Left lung (tissue), 10 donors: ENCODE data around the gene SEC24B. TPM values are rescaled to one million over a fixed set of nuclear protein-coding genes. Genes with fewer than 3 reads are reported as not detected.

Experiments
- ATAC-seq: fragments of 200-7000 bp; cut with Tn5 transposase; one replicate; pipeline ENCODE4 v1.9.1; 2020; ENCODE audit warnings: moderate library complexity
- DNase-seq, 4 donors: peaks; one replicate each; pipeline ENCODE4 v3.0.0-alpha.2; 2013 to 2020
- H3K27ac ChIP-seq, 2 donors: fragments of 200-600 bp; sonication (generic) in 1 of 2; one replicate each; pipeline versions ENCODE4 v1.5.0 to v1.8.0; 2020 to 2021
- H3K27me3 ChIP-seq, 2 donors: fragments of 200-600 bp; sonication (generic) in 1 of 2; one replicate each; pipeline versions ENCODE4 v1.5.0 to v1.8.0; 2020 to 2021
- H3K36me3 ChIP-seq, 2 donors: fragments of 200-600 bp; sonication (generic) in 1 of 2; one replicate each; pipeline versions ENCODE4 v1.5.0 to v1.8.0; 2020 to 2021
- H3K4me1 ChIP-seq, 2 donors: fragments of 200-600 bp; one replicate each; pipeline ENCODE4 v1.8.0; 2021
- H3K4me3 ChIP-seq, 2 donors: fragments of 200-600 bp; sonication (generic) in 1 of 2; one replicate each; pipeline versions ENCODE4 v1.5.0 to v1.8.0; 2020 to 2021; ENCODE audit warnings: mild to moderate bottlenecking in 1 of 2
- H3K9me3 ChIP-seq, 2 donors: fragments of 200-600 bp; sonication (generic) in 1 of 2; one replicate each; pipeline versions ENCODE4 v1.5.0 to v1.8.0; 2020 to 2021
- CTCF ChIP-seq, 2 donors: fragments of 200-600 bp; sonication (generic) in 1 of 2; IDR thresholded peaks; one replicate each; pipeline versions ENCODE4 v1.5.0 to v1.8.0; 2021; ENCODE audit warnings: antibody characterized with exemption in 2 of 2
- intact Hi-C, 2 donors: fragments of 100-400 bp; cut with DNase I; formaldehyde crosslinking; loops; one replicate each; pipeline versions ENCODE4 v1.11.2 to v1.14.2; 2022
- polyA plus RNA-seq, 6 donors: library from polyadenylated mRNA; unstranded; fragments of 120-200 nt; gene quantifications; one replicate each; pipeline ENCODE4 v1.2.1, GENCODE V29; 2013; ENCODE audit not compliant: insufficient read length in 6 of 6
- total RNA-seq, 2 donors: library from RNA; stranded (reverse); fragmentation: NEBNext Ultra II Directional; extraction: Animal tissue kit (Norgen Biotek cat#: 25700); gene quantifications; one replicate each; pipeline ENCODE4 v1.2.1, GENCODE V29; 2021
- donor health status: DM: no; HTN: yes; CAD: no.
- donor health status: DM: no; HTN: no; CAD: no.

The SEC24B gene
- total and polyA plus RNA-seq, 8 donors: 27.0 to 42.8 (median 37.2) TPM

- Histone ChIP-seq H3K9me3 (no peaks in the 10 kb centered on the region), H3K36me3 (no peaks in the 10 kb centered on the region), H3K27me3 (no peaks in the 10 kb centered on the region), H3K4me3 (no peak overlapping the region), H3K4me1 (no peaks in the 10 kb centered on the region), H3K27ac (no peak overlapping the region)
- DNase-seq: no peak
- ATAC-seq: no peak
- intact Hi-C loops: no loop called here
- TF ChIP-seq CTCF (IDR thresholded peaks at IDR 0.05): no peak
Observed at GRCh38 chr4:109571494-109571893, 137.9 kb downstream of the SEC24B start.

GRCh38 chr4:109572154-109572553 is 138.5 kb downstream of the SEC24B start:
- no peak for DNase-seq
- no peak for ATAC-seq
- intact Hi-C loops: no loop called here
- Histone ChIP-seq H3K27me3 (no peaks in the 10 kb centered on the region), H3K27ac (no peak overlapping the region), H3K4me1 (no peaks in the 10 kb centered on the region), H3K36me3 (no peaks in the 10 kb centered on the region), H3K9me3 (no peaks in the 10 kb centered on the region), H3K4me3 (no peak overlapping the region)
- TF ChIP-seq CTCF (IDR thresholded peaks at IDR 0.05): no peak

GRCh38 chr4:109574443-109574850 is 140.8 kb downstream of the SEC24B start:
- ATAC-seq: peak; percentile 96
- Histone ChIP-seq H3K9me3 (no peaks in the 10 kb centered on the region), H3K27me3 (no peaks in the 10 kb centered on the region), H3K4me3 (no peak overlapping the region), H3K27ac (no peak overlapping the region), H3K4me1 (no peaks in the 10 kb centered on the region), H3K36me3 (no peaks in the 10 kb centered on the region)
- TF ChIP-seq CTCF (IDR thresholded peaks at IDR 0.05): no peak
- intact Hi-C loops: no loop called here
- peak in 1 of 4 donors; percentile 53 for DNase-seq

GRCh38 chr4:109574931-109575804 is 141.6 kb downstream of the SEC24B start:
- no peaks in the 10 kb centered on the region for H3K4me1 ChIP-seq
- H3K27me3 ChIP-seq: no peaks in the 10 kb centered on the region
- no peak overlapping the region for H3K4me3 ChIP-seq
- ATAC-seq (no peak), DNase-seq (no peak)
- no peak overlapping the region for H3K27ac ChIP-seq
- no peak for TF ChIP-seq CTCF (IDR thresholded peaks at IDR 0.05)
- no peaks in the 10 kb centered on the region for H3K9me3 ChIP-seq
- intact Hi-C loops: no loop called here
- H3K36me3 ChIP-seq: no peaks in the 10 kb centered on the region

GRCh38 chr4:109576462-109576861 is 142.8 kb downstream of the SEC24B start:
- Histone ChIP-seq H3K4me1 (no peaks in the 10 kb centered on the region), H3K27me3 (no peaks in the 10 kb centered on the region), H3K36me3 (no peaks in the 10 kb centered on the region), H3K9me3 (no peaks in the 10 kb centered on the region), H3K4me3 (no peak overlapping the region), H3K27ac (no peak overlapping the region)
- peak in 1 of 4 donors; percentile 23 for DNase-seq
- peak; percentile 62 for ATAC-seq
- intact Hi-C loops: no loop called here
- TF ChIP-seq CTCF (IDR thresholded peaks at IDR 0.05): no peak
